Measurements from ENCODE around the gene SPON2.
A peak's percentile ranks its signal among the peaks of the same experiment; 100 is the strongest.

The SPON2 gene

GRCh38 chr4:1192493-1193205 is 20.3 kb upstream of the SPON2 start:
- ChIA-PET CTCF (no interaction called here), POLR2A (interaction anchor here (1.0 kb wide), 1 partner anchor 9 kb away, joined by 3 read pairs; no protein-coding TSS in a partner anchor)
- TF ChIP-seq HDGF (IDR thresholded peaks at IDR 0.05; ENCODE audit: borderline replicate concordance) (no peak), NFRKB (IDR thresholded peaks at IDR 0.05) (no peak)
- DNase-seq (ENCODE audit: extremely low spot score): no peak

- POLR2A ChIA-PET: no interaction called here
- TF ChIP-seq BHLHE40 (IDR thresholded peaks at IDR 0.05; ENCODE audit: borderline replicate concordance) (no peak), NFRKB (IDR thresholded peaks at IDR 0.05) (no peak), PKNOX1 (IDR thresholded peaks at IDR 0.05) (no peak), TARDBP (IDR thresholded peaks at IDR 0.05) (no peak), SUZ12 (IDR thresholded peaks at IDR 0.05) (no peak), FOXK2 (IDR thresholded peaks at IDR 0.05) (no peak)
These were observed 19.7 kb upstream of the SPON2 start for GRCh38 chr4:1192091-1192492.

GRCh38 chr4:1191621-1192020 is 19.2 kb upstream of the SPON2 start:
- CTCF ChIA-PET: no interaction called here
- no peak for TF ChIP-seq ARNT (IDR thresholded peaks at IDR 0.05)
- TF ChIP-seq ZNF384 (IDR thresholded peaks at IDR 0.05): no peak
- TF ChIP-seq LEF1 (IDR thresholded peaks at IDR 0.05; ENCODE audit: borderline replicate concordance): no peak
- TF ChIP-seq SP1 (IDR thresholded peaks at IDR 0.05): no peak
- TF ChIP-seq CTBP1 (IDR thresholded peaks at IDR 0.05; ENCODE audit: borderline replicate concordance): no peak
- TF ChIP-seq BHLHE40 (IDR thresholded peaks at IDR 0.05; ENCODE audit: borderline replicate concordance): no peak
- TF ChIP-seq FOXM1 (IDR thresholded peaks at IDR 0.05; ENCODE audit: borderline replicate concordance): no peak
- no peak for TF ChIP-seq TARDBP (IDR thresholded peaks at IDR 0.05)
- TF ChIP-seq L3MBTL2 (conservative IDR thresholded peaks at IDR 0.05): no peak
- no peak for DNase-seq (ENCODE audit: extremely low spot score)
- POLR2A ChIA-PET: no interaction called here

More at GRCh38 chr4:1192091-1192492, 19.7 kb upstream of the SPON2 start:
- CTCF ChIA-PET: no interaction called here
- DNase-seq (ENCODE audit: extremely low spot score): no peak

- TF ChIP-seq TARDBP (IDR thresholded peaks at IDR 0.05) (no peak), PKNOX1 (IDR thresholded peaks at IDR 0.05) (peak; percentile 22; the same call in 1 of the 2 replicates)
- ChIA-PET CTCF (no interaction called here), POLR2A (no interaction called here)
- no peak for DNase-seq (ENCODE audit: extremely low spot score)
These were observed 14.8 kb upstream of the SPON2 start for GRCh38 chr4:1187182-1187581.

GRCh38 chr4:1183985-1184773 is 11.8 kb upstream of the SPON2 start:
- ChIA-PET POLR2A (interaction anchor here (0.7 to 1.1 kb wide), 2 partner anchors 9 to 16 kb away, joined by 3 read pairs; no protein-coding TSS in a partner anchor), CTCF (no interaction called here)
- TF ChIP-seq FOXM1 (IDR thresholded peaks at IDR 0.05; ENCODE audit: borderline replicate concordance) (no peak), L3MBTL2 (conservative IDR thresholded peaks at IDR 0.05) (no peak), NFRKB (IDR thresholded peaks at IDR 0.05) (no peak), ELF4 (IDR thresholded peaks at IDR 0.05) (no peak), CTBP1 (IDR thresholded peaks at IDR 0.05; ENCODE audit: borderline replicate concordance) (no peak), LEF1 (IDR thresholded peaks at IDR 0.05; ENCODE audit: borderline replicate concordance) (no peak)
- no peak for DNase-seq (ENCODE audit: extremely low spot score)

GRCh38 chr4:1182313-1182712 is 9.9 kb upstream of the SPON2 start:
- no peak for DNase-seq (ENCODE audit: extremely low spot score)
- POLR2A ChIA-PET: no interaction called here
- CTCF ChIA-PET: no interaction called here
- TF ChIP-seq ARNT (IDR thresholded peaks at IDR 0.05) (no peak), FOXM1 (IDR thresholded peaks at IDR 0.05; ENCODE audit: borderline replicate concordance) (no peak), PKNOX1 (IDR thresholded peaks at IDR 0.05) (no peak), FOXA1 (IDR thresholded peaks at IDR 0.05) (no peak), NFRKB (IDR thresholded peaks at IDR 0.05) (no peak), FOXK2 (IDR thresholded peaks at IDR 0.05) (no peak), ELF4 (IDR thresholded peaks at IDR 0.05) (no peak), ZNF384 (IDR thresholded peaks at IDR 0.05) (no peak), BHLHE40 (IDR thresholded peaks at IDR 0.05; ENCODE audit: borderline replicate concordance) (no peak), LEF1 (IDR thresholded peaks at IDR 0.05; ENCODE audit: borderline replicate concordance) (no peak), SUZ12 (IDR thresholded peaks at IDR 0.05) (no peak), CTBP1 (IDR thresholded peaks at IDR 0.05; ENCODE audit: borderline replicate concordance) (no peak), L3MBTL2 (conservative IDR thresholded peaks at IDR 0.05) (no peak), SP1 (IDR thresholded peaks at IDR 0.05) (no peak), TARDBP (IDR thresholded peaks at IDR 0.05) (no peak), HDGF (IDR thresholded peaks at IDR 0.05; ENCODE audit: borderline replicate concordance) (no peak)

- CTCF ChIA-PET: no interaction called here
- TF ChIP-seq FOXM1 (IDR thresholded peaks at IDR 0.05; ENCODE audit: borderline replicate concordance) (no peak), ELF4 (IDR thresholded peaks at IDR 0.05) (no peak), SUZ12 (IDR thresholded peaks at IDR 0.05) (no peak), SP1 (IDR thresholded peaks at IDR 0.05) (no peak), LEF1 (IDR thresholded peaks at IDR 0.05; ENCODE audit: borderline replicate concordance) (no peak), ARNT (IDR thresholded peaks at IDR 0.05) (no peak)
- POLR2A ChIA-PET: no interaction called here
- DNase-seq (ENCODE audit: extremely low spot score): no peak
These were observed 8.3 kb upstream of the SPON2 start for GRCh38 chr4:1180663-1181062.

Data from HEK293T (cell line).